SW480 (cell line): ENCODE data around the gene TK2.
A peak's percentile ranks its signal among the peaks of the same experiment; 100 is the strongest.
"Not testable (repeated sequence)": the region's sequence is repeated elsewhere in the genome, so short reads cannot be mapped to it uniquely, and the experiment has no call there.

Experiments used
- DNase-seq: peaks from one replicate; pipeline ENCODE4 v3.0.0-alpha.2; 2016; ENCODE audit warnings: low spot score

TK2 gene

DNA sequence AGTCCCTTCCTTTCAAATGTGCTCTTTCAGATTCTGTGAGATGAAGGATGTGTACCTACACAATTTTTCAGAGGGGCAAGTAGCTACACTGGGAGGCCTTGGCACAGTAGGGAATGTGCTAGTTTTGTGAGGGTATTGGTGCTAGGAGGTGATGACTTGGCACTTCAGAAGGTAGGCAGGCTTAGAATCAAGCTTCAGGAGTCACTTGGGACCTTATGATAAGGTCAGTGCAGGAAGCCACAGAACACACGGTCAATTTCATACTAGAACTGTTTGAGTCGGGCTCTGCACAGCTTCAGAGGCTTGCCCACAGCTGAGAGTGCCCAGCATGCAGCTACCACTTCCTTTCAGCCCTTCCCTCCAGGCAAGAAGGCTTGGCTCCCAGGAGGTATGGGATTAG is 22.4 kb upstream of the TK2 start:
- DNase-seq, result no peak

- DNase-seq, result no peak
Measured at GRCh38 chr16:66569827-66570405, 20.0 kb upstream of the TK2 start.

DNA sequence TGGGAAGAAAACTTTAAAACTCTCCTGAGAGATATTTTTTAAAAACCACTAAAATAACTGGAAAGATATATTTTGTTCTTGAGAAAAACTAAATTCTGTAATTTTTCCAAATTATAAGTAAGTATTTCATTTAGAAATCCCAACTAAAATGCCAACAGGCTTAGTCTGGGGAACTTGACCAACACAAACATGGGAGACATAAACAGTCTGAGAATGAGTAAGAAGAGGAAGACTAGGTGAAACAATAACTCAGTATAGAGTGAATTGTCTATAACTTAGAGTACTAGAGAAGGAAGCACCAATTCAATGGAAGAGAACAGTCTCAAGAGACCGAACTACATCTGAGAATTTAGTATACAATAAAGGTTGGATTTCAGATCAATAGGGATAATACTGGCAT is 19.2 kb upstream of the TK2 start:
- DNase-seq, result no peak

GRCh38 chr16:66568355-66568754 is 18.4 kb upstream of the TK2 start:
- DNase-seq, result no peak

DNA sequence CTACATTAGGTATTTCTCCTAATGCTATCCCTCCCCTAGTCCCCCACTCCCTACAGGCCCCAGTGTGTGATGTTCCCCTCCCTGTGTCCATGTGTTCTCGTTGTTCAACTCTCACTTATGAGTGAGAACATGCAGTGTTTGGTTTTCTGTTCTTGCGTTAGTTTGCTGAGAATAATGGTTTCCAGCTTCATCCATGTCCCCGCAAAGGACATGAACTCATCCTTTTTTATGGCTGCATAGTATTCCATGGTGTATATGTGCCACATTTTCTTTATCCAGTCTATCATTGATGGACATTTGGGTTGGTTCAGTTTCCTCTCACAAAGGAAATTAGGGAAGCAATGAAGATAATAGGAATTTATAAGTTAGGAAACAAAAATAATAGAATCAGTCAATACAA is 17.3 kb upstream of the TK2 start:
- DNase-seq, result not testable (repeated sequence)

- no peak for DNase-seq
Measured at GRCh38 chr16:66566051-66566901, 16.4 kb upstream of the TK2 start, which contains the start of gene CMTM1. CMTM1 (plus strand) TSS chr16:66566439; CDS start chr16:66566514, 75 bp downstream.

DNA sequence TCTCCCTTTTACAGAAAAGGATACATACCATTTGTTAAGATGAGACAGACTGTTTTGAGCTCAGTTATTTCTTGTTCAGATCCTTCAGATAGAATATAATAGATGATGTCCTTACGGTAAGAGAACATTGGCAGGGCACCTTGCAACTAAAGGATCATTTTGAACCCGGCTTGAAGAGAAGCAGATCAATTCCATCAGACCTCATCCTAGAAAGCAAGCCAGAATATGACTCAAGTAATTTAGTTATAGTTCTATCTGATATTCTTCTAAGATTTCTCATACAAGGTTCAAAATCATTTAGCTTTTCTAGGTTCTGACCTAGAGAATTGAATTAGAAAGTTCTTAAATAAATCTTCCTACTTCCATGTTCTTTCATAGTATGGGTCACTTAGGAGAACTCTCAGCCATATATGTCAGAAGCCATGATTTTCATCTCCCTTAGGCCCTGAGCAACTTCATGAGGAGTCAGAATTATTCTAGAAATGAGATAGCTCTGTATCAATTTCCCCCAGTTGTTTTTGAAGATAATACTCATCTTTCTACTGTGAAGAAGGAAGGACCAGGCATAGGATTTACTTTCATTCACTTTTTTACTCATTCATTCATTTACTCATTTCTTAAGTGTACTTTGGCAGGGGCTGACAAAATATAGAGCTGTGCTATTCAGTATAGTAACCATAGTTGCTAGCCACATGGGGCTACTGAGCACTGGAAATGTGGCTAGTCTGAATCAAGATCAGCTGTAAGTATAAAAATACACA is 13.8 kb upstream of the TK2 start:
- no peak for DNase-seq

DNA sequence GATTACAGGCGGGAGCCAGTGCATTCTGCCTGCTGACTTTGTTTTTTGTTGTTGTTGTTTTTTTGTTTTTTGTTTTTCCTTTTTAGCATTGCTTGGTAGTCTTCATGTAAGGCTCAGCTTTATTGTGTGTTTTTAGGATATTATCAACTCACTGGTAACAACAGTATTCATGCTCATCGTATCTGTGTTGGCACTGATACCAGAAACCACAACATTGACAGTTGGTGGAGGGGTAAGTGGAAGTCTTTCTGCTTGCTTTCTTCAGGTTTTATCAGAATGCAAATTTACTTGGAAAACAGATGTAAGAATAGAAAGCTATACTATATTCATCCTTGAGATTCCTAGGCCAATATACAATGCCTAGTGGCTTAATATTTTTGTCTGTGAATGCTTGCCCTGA is 13.1 kb upstream of the TK2 start:
- DNase-seq, result no peak

DNA sequence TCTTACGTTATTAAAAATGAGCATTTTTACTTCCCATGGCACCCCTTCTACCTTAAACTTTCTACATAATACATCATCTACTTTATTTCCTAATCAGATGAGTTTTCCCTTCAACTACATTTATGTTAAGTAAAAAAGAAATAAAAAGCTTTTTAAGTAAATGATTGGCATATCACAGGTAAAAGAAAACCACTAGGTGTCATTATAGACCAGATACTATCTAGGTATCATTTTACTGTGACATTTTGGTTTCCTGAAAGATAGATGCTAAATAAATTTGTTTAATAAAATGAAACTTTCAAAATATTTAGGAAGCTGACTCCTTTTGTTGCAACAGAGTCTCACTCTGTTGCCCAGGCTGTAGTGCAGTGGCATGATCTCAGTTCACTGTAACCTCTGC is 12.5 kb upstream of the TK2 start:
- DNase-seq, result no peak

DNA sequence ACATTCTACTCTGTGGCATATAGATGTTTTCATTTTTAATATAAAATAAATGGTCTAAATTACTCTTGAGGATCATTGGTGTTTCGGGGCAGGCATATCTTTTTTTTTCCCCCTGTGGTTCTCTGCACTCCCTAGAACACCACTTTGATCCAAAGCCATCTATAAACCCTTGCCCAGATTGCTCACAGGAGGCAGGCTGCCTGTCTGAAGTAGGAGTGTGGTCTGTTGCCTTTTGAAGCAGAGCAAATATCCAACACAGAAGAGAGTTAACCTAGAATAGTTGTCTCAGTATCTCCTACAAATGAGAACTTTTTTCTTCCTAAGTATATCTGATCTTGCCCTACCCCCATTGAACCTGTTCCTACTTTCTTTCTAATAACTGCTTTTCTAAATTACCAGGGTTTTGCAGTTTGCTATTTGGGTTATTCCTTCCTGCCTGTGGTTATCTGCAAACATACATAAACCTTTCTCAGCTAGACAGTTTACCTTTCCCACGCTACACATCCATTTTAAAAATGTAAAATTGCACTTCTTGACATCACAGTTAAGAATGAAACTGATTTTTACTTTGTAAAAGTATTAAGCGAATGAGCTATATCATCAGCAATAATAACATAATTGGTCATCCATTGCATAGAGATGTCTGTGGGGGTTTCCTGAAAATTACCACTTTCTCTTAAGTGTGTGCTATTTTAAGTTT is 11.6 kb upstream of the TK2 start:
- no peak for DNase-seq

DNA sequence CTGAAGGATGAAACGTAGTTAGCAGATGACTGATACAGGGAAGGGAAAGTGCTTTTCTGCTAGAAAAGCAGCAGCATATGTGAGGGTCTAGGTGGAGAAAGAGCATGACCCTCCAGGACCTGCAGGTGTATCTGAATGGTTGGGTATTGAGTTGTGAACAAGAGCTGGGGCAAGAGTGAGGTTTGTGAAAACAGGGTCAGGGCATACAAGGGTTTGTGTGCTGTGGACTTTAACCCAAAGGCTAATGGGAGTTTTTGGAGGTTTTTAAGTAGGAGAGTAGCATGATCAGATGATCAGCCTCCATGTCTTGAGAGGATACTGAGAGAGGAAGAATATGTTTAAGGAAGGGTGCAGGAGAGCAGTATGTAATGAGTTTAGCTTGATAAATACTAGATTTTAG is 10.2 kb upstream of the TK2 start:
- no peak for DNase-seq

- DNase-seq, result no peak
Measured at GRCh38 chr16:66554495-66554894, 4.6 kb upstream of the TK2 start.

- no peak for DNase-seq
Measured at GRCh38 chr16:66554021-66554420, 4.1 kb upstream of the TK2 start.

DNA sequence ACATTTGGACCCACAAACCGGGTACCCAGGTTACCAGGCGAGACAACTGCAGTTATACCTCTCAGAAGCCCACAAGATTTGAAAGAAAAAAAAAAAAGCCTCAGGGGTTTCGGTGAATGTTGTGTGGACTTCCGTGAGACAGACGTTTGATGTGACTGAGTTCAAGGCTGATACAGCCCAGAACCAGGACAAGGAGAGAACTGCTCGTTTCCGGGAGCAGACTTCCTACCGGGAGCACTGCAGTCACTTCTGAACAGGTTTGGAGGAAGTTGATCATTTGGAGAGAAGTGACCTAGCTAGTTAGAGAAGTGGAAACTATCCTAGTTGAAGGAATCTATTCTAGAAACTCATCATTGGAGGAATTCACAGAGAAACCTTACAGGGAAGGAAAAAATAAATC is 3.3 kb upstream of the TK2 start:
- no peak for DNase-seq

- DNase-seq, result peak; percentile 84
Measured at GRCh38 chr16:66552286-66553177, 2.6 kb upstream of the TK2 start, which contains the start of gene CKLF. CKLF (plus strand) TSS chr16:66552576; CDS start chr16:66552716, 140 bp downstream.

DNA sequence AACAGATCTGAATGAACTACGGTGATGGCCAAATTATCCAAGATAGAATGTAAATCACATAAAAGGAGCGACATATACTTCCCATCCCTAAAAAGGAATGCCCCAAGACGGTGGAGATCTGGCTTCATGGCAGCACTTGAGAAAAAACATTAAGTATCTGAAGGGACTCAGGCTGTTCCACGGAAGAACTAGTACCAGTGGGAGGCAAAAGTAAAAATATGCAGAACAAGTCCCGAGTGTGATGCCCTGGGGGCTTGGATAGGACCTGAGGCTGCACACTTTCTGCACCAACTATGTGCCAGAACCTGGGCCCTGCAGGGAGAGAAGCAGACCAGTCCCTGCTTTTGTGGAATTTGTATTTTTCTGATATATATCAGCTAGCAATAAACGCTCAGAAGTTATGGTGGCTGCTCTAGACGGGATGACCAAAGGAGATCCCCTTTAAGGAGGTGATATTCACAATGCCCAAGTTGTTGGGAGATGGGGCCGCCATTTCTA is 1.9 kb upstream of the TK2 start:
- DNase-seq, result no peak

- DNase-seq, result peak; percentile 64
Measured at GRCh38 chr16:66551348-66551759, 1.4 kb upstream of the TK2 start.

DNA sequence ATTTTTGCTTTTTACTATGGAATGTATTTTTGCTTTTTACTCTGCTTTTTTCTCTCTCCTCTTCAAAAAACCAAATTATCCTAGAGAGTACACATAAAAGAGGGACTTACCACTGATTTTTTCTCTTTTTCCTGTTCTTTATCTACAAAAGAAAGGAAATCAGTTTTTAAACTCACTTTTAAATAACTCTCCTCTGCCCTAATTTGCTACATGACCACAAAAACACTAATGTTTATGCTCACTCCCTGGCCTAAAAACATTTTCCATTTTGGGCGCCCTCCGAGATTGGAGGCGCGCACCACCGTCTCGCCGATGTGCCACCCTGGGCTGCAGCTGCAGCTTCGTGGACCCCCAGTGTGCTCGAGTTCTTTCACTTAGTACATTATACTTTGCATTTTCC is 1.1 kb downstream of the TK2 start:
- DNase-seq, result no peak

DNA sequence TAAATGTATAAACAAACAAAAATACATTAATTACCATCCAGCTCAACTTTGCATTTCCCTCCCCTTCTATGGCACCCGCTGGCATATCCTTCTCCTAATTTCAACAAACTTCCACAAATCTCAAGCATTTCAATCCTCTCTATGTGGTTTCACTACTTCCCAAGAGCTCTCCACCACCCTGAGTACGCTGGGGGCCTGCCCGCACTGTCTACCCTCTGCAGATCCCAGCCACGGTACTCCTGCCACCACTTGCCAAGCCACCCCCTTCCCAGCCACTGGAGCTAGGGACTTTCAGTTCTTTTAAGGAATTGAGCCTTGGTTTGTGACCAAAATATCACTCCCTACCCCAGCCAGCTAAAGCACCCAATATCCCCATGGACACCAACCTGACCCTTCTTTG is 1.9 kb downstream of the TK2 start:
- no peak for DNase-seq

- no peak for DNase-seq
Measured at GRCh38 chr16:66547101-66547989, 2.6 kb downstream of the TK2 start.
